K562 (cell line): Measurements from ENCODE around the gene PTPRG.

Experiments used
- JUN ChIP-seq, 2 experiments: sonication (generic) in 1 of 2; formaldehyde crosslinking in 1 of 2; IDR thresholded peaks; 2 replicates each; pipeline versions ENCODE4 v1.6.1 to v1.8.0; 2012 to 2022; ENCODE audit warnings: borderline replicate concordance in 2 of 2, mild to moderate bottlenecking in 2 of 2, improper control_type of control experiment in 1 of 2, low read depth in 1 of 2, low read length in 1 of 2, missing genetic modification reagents in 1 of 2
- NFXL1 ChIP-seq: fragments of 450-650 bp; formaldehyde crosslinking; IDR thresholded peaks from 2 replicates; pipeline ENCODE4 v1.4.0; 2021; ENCODE audit warnings: mild to moderate bottlenecking
- POLR2A ChIP-seq: fragments of 450-650 bp; conservative IDR thresholded peaks from 2 replicates; pipeline ENCODE4 v1.6.1; 2016
- RFX5 ChIP-seq: IDR thresholded peaks from 2 replicates; pipeline ENCODE4 v1.6.1; 2011; ENCODE audit warnings: low read depth, mild to moderate bottlenecking, improper control_type of control experiment, low read length
- TF ChIP-seq, protein P1 (sequence below): fragments of 250-450 bp; sonication (Bioruptor Pico); IDR thresholded peaks from 2 replicates; pipeline ENCODE4 v1.4.0; 2020; ENCODE audit warnings: mild to moderate bottlenecking, moderate library complexity
- TF ChIP-seq, protein P2 (sequence below), 3 experiments: IDR thresholded peaks in 2 of 3; conservative IDR thresholded peaks in 1 of 3; 2 replicates each; pipeline ENCODE4 v1.5.1; 2011 to 2012; ENCODE audit warnings: low read length in 3 of 3, mild to moderate bottlenecking in 3 of 3, control low read depth in 2 of 3, improper control_type of control experiment in 1 of 3, inconsistent platforms in 1 of 3, low read depth in 1 of 3, mixed read lengths in 1 of 3, moderate library complexity in 1 of 3; ENCODE audit not compliant: insufficient read depth in 2 of 3

DNA sequence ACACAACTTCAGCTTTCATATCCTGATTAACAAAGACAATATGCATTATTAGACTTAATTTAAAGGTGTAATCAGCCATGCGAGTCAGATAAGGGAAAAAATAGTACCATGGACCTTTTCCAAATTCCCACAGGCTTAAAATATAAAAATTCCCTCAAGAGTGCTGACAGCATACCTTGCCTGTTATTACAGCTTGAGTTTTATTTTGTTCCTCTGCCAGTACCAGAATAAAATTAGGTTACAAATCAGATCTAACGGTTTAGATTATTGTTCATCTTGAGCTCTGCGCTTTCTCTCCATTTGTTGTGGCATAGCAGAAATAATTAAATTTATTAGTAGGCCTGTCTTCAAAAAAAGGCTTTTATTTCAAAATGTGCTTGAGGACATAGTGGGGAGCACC lies 250.3 kb downstream of the PTPRG start:
- TF ChIP-seq JUN (IDR thresholded peaks at IDR 0.05; ENCODE audit: borderline replicate concordance, low read depth, low read length) (no peak), JUN (CRISPR knock-in tag; IDR thresholded peaks at IDR 0.05; ENCODE audit: borderline replicate concordance) (no peak), RFX5 (no peak), NFXL1 (CRISPR knock-in tag) (no peak), POLR2A (no peak)
- TF ChIP-seq, protein P1, sequence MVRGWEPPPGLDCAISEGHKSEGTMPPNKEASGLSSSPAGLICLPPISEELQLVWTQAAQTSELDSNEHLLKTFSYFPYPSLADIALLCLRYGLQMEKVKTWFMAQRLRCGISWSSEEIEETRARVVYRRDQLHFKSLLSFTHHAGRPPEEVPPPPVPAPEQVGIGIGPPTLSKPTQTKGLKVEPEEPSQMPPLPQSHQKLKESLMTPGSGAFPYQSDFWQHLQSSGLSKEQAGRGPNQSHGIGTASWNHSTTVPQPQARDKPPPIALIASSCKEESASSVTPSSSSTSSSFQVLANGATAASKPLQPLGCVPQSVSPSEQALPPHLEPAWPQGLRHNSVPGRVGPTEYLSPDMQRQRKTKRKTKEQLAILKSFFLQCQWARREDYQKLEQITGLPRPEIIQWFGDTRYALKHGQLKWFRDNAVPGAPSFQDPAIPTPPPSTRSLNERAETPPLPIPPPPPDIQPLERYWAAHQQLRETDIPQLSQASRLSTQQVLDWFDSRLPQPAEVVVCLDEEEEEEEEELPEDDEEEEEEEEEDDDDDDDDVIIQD = no peak
- TF ChIP-seq, protein P2, sequence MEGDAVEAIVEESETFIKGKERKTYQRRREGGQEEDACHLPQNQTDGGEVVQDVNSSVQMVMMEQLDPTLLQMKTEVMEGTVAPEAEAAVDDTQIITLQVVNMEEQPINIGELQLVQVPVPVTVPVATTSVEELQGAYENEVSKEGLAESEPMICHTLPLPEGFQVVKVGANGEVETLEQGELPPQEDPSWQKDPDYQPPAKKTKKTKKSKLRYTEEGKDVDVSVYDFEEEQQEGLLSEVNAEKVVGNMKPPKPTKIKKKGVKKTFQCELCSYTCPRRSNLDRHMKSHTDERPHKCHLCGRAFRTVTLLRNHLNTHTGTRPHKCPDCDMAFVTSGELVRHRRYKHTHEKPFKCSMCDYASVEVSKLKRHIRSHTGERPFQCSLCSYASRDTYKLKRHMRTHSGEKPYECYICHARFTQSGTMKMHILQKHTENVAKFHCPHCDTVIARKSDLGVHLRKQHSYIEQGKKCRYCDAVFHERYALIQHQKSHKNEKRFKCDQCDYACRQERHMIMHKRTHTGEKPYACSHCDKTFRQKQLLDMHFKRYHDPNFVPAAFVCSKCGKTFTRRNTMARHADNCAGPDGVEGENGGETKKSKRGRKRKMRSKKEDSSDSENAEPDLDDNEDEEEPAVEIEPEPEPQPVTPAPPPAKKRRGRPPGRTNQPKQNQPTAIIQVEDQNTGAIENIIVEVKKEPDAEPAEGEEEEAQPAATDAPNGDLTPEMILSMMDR (IDR thresholded peaks at IDR 0.05 in 2 of 3, conservative IDR thresholded peaks at IDR 0.05 in 1 of 3; ENCODE audit: insufficient read depth in 2 of 3, low read depth in 1 of 3, low read length in 3 of 3) = no peak
